Measurements from ENCODE around the gene PLEKHM3. TPM values are rescaled to one million over a fixed set of nuclear protein-coding genes. Genes with fewer than 3 reads are reported as not detected.
A peak's percentile ranks its signal among the peaks of the same experiment; 100 is the strongest.

Gene PLEKHM3
- total and polyA plus RNA-seq, 2 of the 13 experiments (the other 11 are each of a cell fraction or from before 2014, with no cell fraction given), result 4.5 to 4.7 TPM

- TF ChIP-seq ZNF407 (CRISPR knock-in tag; IDR thresholded peaks at IDR 0.05; ENCODE audit: not compliant biosample characterization), result no peak
- peak; percentile 96 for TF ChIP-seq SOX5 (CRISPR knock-in tag; IDR thresholded peaks at IDR 0.05; ENCODE audit: borderline replicate concordance)
- peak; percentile 86 for TF ChIP-seq KDM6A (CRISPR knock-in tag; IDR thresholded peaks at IDR 0.05; ENCODE audit: low read depth)
- TF ChIP-seq TRAFD1 (CRISPR knock-in tag; IDR thresholded peaks at IDR 0.05; ENCODE audit: borderline replicate concordance), result no peak
- no peak for TF ChIP-seq MAFG (CRISPR knock-in tag; IDR thresholded peaks at IDR 0.05)
- peak; percentile 72 for TF ChIP-seq PATZ1 (CRISPR knock-in tag; IDR thresholded peaks at IDR 0.05)
- TF ChIP-seq ZC3H4 (CRISPR knock-in tag; IDR thresholded peaks at IDR 0.05; ENCODE audit: borderline replicate concordance), result peak; percentile 20; the same call in 1 of the 2 replicates
- TF ChIP-seq SNAPC5 (CRISPR knock-in tag; IDR thresholded peaks at IDR 0.05; ENCODE audit: borderline replicate concordance), result no peak
- no peak for TF ChIP-seq ZNF709 (CRISPR knock-in tag; IDR thresholded peaks at IDR 0.05)
- peak; percentile 88 to 91 for TF ChIP-seq NR2F1 (CRISPR knock-in tag; IDR thresholded peaks at IDR 0.05)
- TF ChIP-seq PREB (CRISPR knock-in tag; IDR thresholded peaks at IDR 0.05), result no peak
- TF ChIP-seq ZNF263 (CRISPR knock-in tag; IDR thresholded peaks at IDR 0.05), result no peak
- peak; percentile 97 for TF ChIP-seq NCOA2 (CRISPR knock-in tag; IDR thresholded peaks at IDR 0.05)
- TF ChIP-seq BATF2 (CRISPR knock-in tag; IDR thresholded peaks at IDR 0.05), result no peak
- no peak for TF ChIP-seq NRL (CRISPR knock-in tag; IDR thresholded peaks at IDR 0.05; ENCODE audit: borderline replicate concordance)
These were observed 178.1 kb downstream of the PLEKHM3 start (continued) for GRCh38 chr2:207847098-207847806.

Data from HepG2 (cell line).